Spleen (tissue), 11 donors: ENCODE measurements around the gene AGBL1. TPM values are rescaled to one million over a fixed set of nuclear protein-coding genes. Genes with fewer than 3 reads are reported as not detected.

ENCODE experiments used
- DNase-seq: peaks from one replicate; pipeline ENCODE4 v3.0.0-alpha.2; 2020
- H3K27ac ChIP-seq, 8 donors: fragments of 200-600 bp; sonication (generic) in 7 of 8; 1 replicate in 4 of 8; 2 replicates in 4 of 8; pipeline versions ENCODE4 v1.5.0 to v1.8.0; 2016 to 2021; ENCODE audit warnings: inconsistent platforms in 4 of 8, mild to moderate bottlenecking in 4 of 8, moderate library complexity in 1 of 8
- H3K27me3 ChIP-seq, 7 donors: fragments of 200-600 bp; sonication (generic) in 6 of 7; replicated peaks in 1 of 7; 1 replicate in 4 of 7; 2 replicates in 3 of 7; pipeline versions ENCODE4 v1.5.0 to v1.8.0; 2016 to 2021; ENCODE audit warnings: inconsistent platforms in 3 of 7, mild to moderate bottlenecking in 1 of 7
- H3K36me3 ChIP-seq, 6 donors: fragments of 200-600 bp; sonication (generic) in 5 of 6; 1 replicate in 4 of 6; 2 replicates in 2 of 6; pipeline versions ENCODE4 v1.5.0 to v1.8.0; 2016 to 2021; ENCODE audit warnings: inconsistent platforms in 2 of 6
- H3K4me1 ChIP-seq, 6 donors: fragments of 200-600 bp; sonication (generic) in 5 of 6; 1 replicate in 3 of 6; 2 replicates in 3 of 6; pipeline versions ENCODE4 v1.5.0 to v1.8.0; 2016 to 2021; ENCODE audit warnings: inconsistent platforms in 3 of 6
- H3K4me3 ChIP-seq, 8 donors: fragments of 200-600 bp; sonication (generic) in 7 of 8; 1 replicate in 4 of 8; 2 replicates in 4 of 8; pipeline versions ENCODE4 v1.5.0 to v1.8.0; 2016 to 2021; ENCODE audit warnings: inconsistent platforms in 4 of 8, mild to moderate bottlenecking in 4 of 8, moderate library complexity in 2 of 8
- H3K9me3 ChIP-seq, 8 donors: fragments of 200-600 bp; sonication (generic) in 7 of 8; 1 replicate in 4 of 8; 2 replicates in 4 of 8; pipeline versions ENCODE4 v1.5.0 to v1.8.0; 2016 to 2021; ENCODE audit warnings: inconsistent platforms in 4 of 8
- POLR2A ChIP-seq, 3 donors: fragments of 450-650 bp; IDR thresholded peaks; one replicate each; pipeline ENCODE4 v1.5.1; 2017; ENCODE audit warnings: antibody characterized with exemption in 3 of 3, mild to moderate bottlenecking in 1 of 3
- POLR2AphosphoS5 ChIP-seq, 3 donors: sonication (generic); formaldehyde crosslinking; IDR thresholded peaks; one replicate each; pipeline ENCODE4 v1.5.1; 2017; ENCODE audit warnings: antibody characterized with exemption in 3 of 3
- WGBS, 5 donors: extraction: QIAGEN DNeasy Blood & Tissue Kit in 3 of 5; methylation state at CpG; one replicate each; pipeline versions ENCODE4 v1.1.5 to v1.1.7; 2013 to 2018; 5-methylcytosine and 5-hydroxymethylcytosine counted together
- intact Hi-C: fragments of 100-400 bp; cut with DNase I; formaldehyde crosslinking; loops from one replicate; pipeline ENCODE4 v1.15.0; 2023; ENCODE audit warnings: low total_unique reads
- polyA plus RNA-seq, 3 donors: library from polyadenylated mRNA; stranded (reverse); fragments of 200-250 nt; gene quantifications; one replicate each; pipeline ENCODE4 v1.2.1, GENCODE V29; 2013
- total RNA-seq, 7 donors: library from RNA; depleted of rRNA in 3 of 7; stranded (reverse); fragments of >200 nt in 3 of 7; fragmentation: NEBNext Ultra II Directional in 4 of 7; extraction: Animal tissue kit (Norgen Biotek cat#: 25700) in 4 of 7; gene quantifications; one replicate each; pipeline versions ENCODE4 v1.1.0 to v1.2.1, GENCODE V29; 2016 to 2021
- TF ChIP-seq, protein P1 (sequence below), 11 experiments: fragments of 200-600 bp in 7 of 11; fragments of 450-650 bp in 4 of 11; sonication (generic) in 4 of 11; IDR thresholded peaks in 8 of 11; conservative IDR thresholded peaks in 3 of 11; 1 replicate in 7 of 11; 2 replicates in 4 of 11; pipeline versions ENCODE4 v1.4.0 to v1.8.0; 2016 to 2021; ENCODE audit warnings: antibody characterized with exemption in 11 of 11, inconsistent platforms in 4 of 11, mild to moderate bottlenecking in 1 of 11
- donor health status: healthy with polysubstance abuse.
- donor health status: DM: no; HTN: no; CAD: no; lungs with moderate emphysema.
- donor health status: DM: no; HTN: no; CAD: no.
- donor health status: Bipolar disorder and iron deficiency.
- donor health status: healthy.
- donor health status: DM: no; HTN: no; CAD: no.
- donor health status: DM: yes; HTN: yes; CAD: no.

The AGBL1 gene
- total and polyA plus RNA-seq, 10 donors, result not detected

- intact Hi-C loops, result no loop called here
- no peaks in the 10 kb centered on the region for H3K4me1 ChIP-seq
- no peaks in the 10 kb centered on the region for H3K9me3 ChIP-seq
- H3K4me3 ChIP-seq, result no peak overlapping the region
- TF ChIP-seq, protein P1, sequence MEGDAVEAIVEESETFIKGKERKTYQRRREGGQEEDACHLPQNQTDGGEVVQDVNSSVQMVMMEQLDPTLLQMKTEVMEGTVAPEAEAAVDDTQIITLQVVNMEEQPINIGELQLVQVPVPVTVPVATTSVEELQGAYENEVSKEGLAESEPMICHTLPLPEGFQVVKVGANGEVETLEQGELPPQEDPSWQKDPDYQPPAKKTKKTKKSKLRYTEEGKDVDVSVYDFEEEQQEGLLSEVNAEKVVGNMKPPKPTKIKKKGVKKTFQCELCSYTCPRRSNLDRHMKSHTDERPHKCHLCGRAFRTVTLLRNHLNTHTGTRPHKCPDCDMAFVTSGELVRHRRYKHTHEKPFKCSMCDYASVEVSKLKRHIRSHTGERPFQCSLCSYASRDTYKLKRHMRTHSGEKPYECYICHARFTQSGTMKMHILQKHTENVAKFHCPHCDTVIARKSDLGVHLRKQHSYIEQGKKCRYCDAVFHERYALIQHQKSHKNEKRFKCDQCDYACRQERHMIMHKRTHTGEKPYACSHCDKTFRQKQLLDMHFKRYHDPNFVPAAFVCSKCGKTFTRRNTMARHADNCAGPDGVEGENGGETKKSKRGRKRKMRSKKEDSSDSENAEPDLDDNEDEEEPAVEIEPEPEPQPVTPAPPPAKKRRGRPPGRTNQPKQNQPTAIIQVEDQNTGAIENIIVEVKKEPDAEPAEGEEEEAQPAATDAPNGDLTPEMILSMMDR (IDR thresholded peaks at IDR 0.05 in 8 of 11, conservative IDR thresholded peaks at IDR 0.05 in 3 of 11), result no peak
- no peak for TF ChIP-seq POLR2AphosphoS5 (IDR thresholded peaks at IDR 0.05)
- no peak for TF ChIP-seq POLR2A (IDR thresholded peaks at IDR 0.05)
- H3K36me3 ChIP-seq, result no peaks in the 10 kb centered on the region
- 7 to 12% (median 9%) methylated on average over 6 of the region's 6 CpGs for WGBS, 5 donors
- peaks cover 0 to 54% (median 11%) of the 10 kb centered on the region in 7 donors for H3K27me3 ChIP-seq
- no peak overlapping the region for H3K27ac ChIP-seq
- DNase-seq, result no peak
Measured at GRCh38 chr15:86229936-86230335, 150.3 kb downstream of the AGBL1 start.

GRCh38 chr15:86231864-86232721, 152.4 kb downstream of the AGBL1 start:
- no peaks in the 10 kb centered on the region for H3K4me1 ChIP-seq
- no peaks in the 10 kb centered on the region for H3K36me3 ChIP-seq
- H3K9me3 ChIP-seq, result no peaks in the 10 kb centered on the region
- DNase-seq, result no peak
- WGBS, 5 donors, result 4 to 5% (median 4%) methylated on average over 19 of the region's 19 CpGs
- TF ChIP-seq, protein P1 (IDR thresholded peaks at IDR 0.05 in 8 of 11, conservative IDR thresholded peaks at IDR 0.05 in 3 of 11), result peak in 10 of 11 experiments; percentile 7 to 60 (median 41)
- TF ChIP-seq POLR2AphosphoS5 (IDR thresholded peaks at IDR 0.05), result no peak
- H3K27ac ChIP-seq, result no peak overlapping the region
- intact Hi-C loops, result no loop called here
- H3K4me3 ChIP-seq, result no peak overlapping the region
- peaks cover 0 to 54% (median 11%) of the 10 kb centered on the region in 7 donors for H3K27me3 ChIP-seq

DNA sequence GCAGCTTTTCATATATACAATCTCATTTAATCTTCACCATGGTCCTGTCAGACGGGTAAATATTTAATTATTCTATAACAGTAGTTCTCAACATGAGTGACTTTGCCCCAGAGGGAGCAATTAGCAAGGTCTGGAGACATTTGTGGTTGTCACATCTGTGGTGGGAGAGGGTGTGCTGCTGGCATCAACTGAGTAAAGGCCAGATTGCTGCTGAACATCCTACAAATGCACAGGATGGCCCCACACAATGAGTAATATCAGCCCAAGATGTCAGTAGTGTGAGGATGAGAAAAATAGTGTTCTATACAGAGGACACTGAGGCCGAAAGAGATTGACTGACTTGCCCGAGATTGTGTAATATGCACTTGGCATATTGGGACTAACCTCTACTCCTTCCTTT, 156.0 kb downstream of the AGBL1 start:
- no peaks in the 10 kb centered on the region for H3K9me3 ChIP-seq
- TF ChIP-seq, protein P1 (IDR thresholded peaks at IDR 0.05 in 8 of 11, conservative IDR thresholded peaks at IDR 0.05 in 3 of 11), result no peak
- TF ChIP-seq POLR2A (IDR thresholded peaks at IDR 0.05) (no peak), POLR2AphosphoS5 (IDR thresholded peaks at IDR 0.05) (no peak)
- intact Hi-C loops, result no loop called here
- H3K36me3 ChIP-seq, result no peaks in the 10 kb centered on the region
- H3K4me1 ChIP-seq, result no peaks in the 10 kb centered on the region
- no peak for DNase-seq
- no peak overlapping the region for H3K4me3 ChIP-seq
- peaks cover 0 to 35% (median 11%) of the 10 kb centered on the region in 7 donors for H3K27me3 ChIP-seq
- H3K27ac ChIP-seq, result no peak overlapping the region
- WGBS, 5 donors, result 72 to 86% (median 81%) methylated on average over 3 of the region's 3 CpGs

- no peaks in the 10 kb centered on the region for H3K4me1 ChIP-seq
- intact Hi-C loops, result no loop called here
- no peak overlapping the region for H3K4me3 ChIP-seq
- 16 to 32% (median 22%) methylated on average over 11 to 15 of the region's 15 CpGs for WGBS, 5 donors
- H3K36me3 ChIP-seq, result no peaks in the 10 kb centered on the region
- DNase-seq, result no peak
- H3K27me3 ChIP-seq, result peaks cover 0 to 28% (median 11%) of the 10 kb centered on the region in 7 donors
- no peak for TF ChIP-seq POLR2AphosphoS5 (IDR thresholded peaks at IDR 0.05)
- TF ChIP-seq POLR2A (IDR thresholded peaks at IDR 0.05), result no peak
- TF ChIP-seq, protein P1 (IDR thresholded peaks at IDR 0.05 in 8 of 11, conservative IDR thresholded peaks at IDR 0.05 in 3 of 11), result no peak
- H3K27ac ChIP-seq, result no peak overlapping the region
- no peaks in the 10 kb centered on the region for H3K9me3 ChIP-seq
Measured at GRCh38 chr15:86236356-86237110, 156.9 kb downstream of the AGBL1 start.
